Right renal pelvis (tissue), 4 donors: ENCODE results near the gene BPIFB1. TPM values are rescaled to one million over a fixed set of nuclear protein-coding genes. Genes with fewer than 3 reads are reported as not detected.

Source experiments
- DNase-seq, 4 donors: peaks; one replicate each; pipeline ENCODE4 v3.0.0-alpha.2; 2013; ENCODE audit warnings: low read depth in 4 of 4, low spot score in 3 of 4, missing footprints in 1 of 4
- polyA plus RNA-seq, 4 donors: library from polyadenylated mRNA; unstranded; fragments of 120-200 nt; gene quantifications; one replicate each; pipeline ENCODE4 v1.2.1, GENCODE V29; 2013; ENCODE audit not compliant: insufficient read length in 4 of 4

BPIFB1 gene
- polyA plus RNA-seq, 4 donors: 0.05 TPM; not detected in 3

DNA sequence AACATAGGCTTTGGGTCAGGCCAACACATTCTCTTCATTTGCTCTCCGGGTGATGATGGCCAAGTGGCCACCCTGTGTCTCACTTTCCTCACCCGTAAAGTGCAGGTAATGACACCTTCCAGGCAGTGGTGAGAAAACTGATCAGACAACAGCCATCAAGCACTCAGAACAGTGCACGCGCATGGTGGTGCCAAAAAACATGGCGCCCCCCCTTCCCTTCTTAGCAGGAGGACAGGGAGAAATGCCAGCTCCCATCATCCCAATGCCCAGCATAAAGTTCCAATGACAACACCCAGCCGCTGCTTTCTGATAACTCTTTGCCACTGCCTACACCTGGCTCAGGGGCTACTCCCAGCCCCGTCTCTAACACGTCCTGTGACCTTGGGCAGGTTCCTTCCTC lies 8.4 kb downstream of the BPIFB1 start:
- no peak for DNase-seq

DNA sequence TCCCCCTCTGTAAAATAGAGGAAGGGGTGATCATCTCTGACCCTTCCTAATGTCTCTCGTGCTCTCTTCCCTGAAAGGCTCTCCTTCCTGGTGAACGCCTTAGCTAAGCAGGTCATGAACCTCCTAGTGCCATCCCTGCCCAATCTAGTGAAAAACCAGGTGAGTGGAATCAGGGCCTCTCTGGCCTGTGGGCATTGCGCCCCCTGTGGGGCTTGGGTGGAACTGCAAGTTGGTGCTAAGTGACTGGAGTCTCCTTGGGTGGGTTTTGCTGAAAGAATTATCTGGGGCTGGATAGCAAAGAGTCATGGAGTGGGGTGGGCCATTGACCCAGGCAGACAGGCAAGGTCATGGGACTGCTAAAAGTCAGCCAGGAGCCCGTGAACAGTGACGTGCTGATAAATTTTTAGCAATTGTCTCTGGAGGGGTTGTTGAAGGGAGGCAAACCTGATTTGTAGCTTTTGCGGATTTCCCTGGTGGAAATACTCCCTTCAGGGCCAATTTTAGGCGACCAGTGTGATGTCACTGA lies 8.9 kb downstream of the BPIFB1 start:
- DNase-seq: no peak

- no peak for DNase-seq
Measured at GRCh38 chr20:33296206-33296605, 13.2 kb downstream of the BPIFB1 start.

DNA sequence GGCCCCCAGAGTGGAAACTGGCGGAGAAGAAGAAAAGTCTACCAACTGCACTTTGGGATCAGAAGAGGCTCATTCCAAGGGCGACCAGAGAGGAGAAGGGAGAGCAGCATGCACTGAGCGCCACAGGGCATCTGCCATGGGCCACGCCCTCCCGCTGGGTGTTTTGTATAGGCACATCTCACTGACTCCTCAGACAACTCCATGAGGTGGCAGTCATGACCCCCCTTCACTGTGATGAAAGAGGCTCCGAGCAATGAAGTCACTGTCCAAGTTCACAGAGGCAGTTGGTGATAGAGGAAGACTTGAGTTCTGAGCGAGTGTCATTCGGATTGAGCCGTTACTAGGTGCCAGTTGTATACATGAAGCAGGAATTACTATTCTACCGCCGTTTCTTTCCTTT lies 15.4 kb downstream of the BPIFB1 start:
- DNase-seq: no peak

GRCh38 chr20:33299111-33299603 lies 16.1 kb downstream of the BPIFB1 start:
- peak in 2 of 4 donors; percentile 38 to 41 for DNase-seq

GRCh38 chr20:33301192-33301930 lies 18.3 kb downstream of the BPIFB1 start:
- DNase-seq: no peak

- no peak for DNase-seq
Measured at GRCh38 chr20:33303595-33303994, 20.6 kb downstream of the BPIFB1 start.

DNA sequence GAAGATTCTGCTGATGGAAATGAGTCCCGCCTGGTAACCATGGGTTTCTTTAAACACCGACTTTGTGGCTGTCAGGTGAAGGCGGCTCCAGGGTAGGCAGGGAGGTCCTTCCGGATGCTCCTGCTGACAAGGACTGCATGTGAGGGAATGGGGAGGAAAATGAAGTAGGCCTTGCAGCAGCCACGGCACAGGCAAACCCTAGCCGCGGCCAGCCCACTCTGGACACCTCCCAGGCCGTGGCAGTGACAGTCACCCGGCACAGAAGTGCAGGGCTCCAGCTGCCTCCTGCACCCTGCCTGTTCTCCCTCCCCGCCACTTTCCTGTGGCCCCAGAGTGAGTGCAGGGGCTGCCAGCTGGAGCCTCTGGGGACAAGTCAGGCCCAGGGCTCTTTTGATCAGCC lies 21.0 kb downstream of the BPIFB1 start:
- no peak for DNase-seq

- DNase-seq: no peak
Measured at GRCh38 chr20:33305589-33306057, 22.6 kb downstream of the BPIFB1 start.

- DNase-seq: no peak
Measured at GRCh38 chr20:33306228-33306627, 23.2 kb downstream of the BPIFB1 start.

DNA sequence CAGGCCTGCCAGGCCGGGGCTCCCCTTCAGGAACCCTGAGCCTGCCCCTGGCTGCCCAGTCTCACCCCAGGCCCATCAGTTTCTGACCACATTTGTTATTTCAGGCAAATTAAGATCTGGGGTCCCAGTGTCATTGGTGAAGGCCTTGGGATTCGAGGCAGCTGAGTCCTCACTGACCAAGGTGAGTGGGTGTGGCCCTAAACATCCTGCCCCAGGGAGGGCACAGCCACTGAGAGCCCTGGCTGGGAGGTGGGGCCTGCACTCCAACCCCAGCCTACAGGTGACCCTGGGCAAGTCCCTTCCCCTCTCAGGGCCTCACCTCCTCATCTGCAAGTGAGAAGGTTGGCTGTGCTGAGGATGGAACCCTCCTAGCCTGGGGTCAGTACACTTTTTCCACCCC lies 23.8 kb downstream of the BPIFB1 start:
- DNase-seq: no peak

- DNase-seq: no peak
Measured at GRCh38 chr20:33308668-33309067, 25.7 kb downstream of the BPIFB1 start.

- no peak for DNase-seq
Measured at GRCh38 chr20:33309631-33310030, 26.6 kb downstream of the BPIFB1 start.

GRCh38 chr20:33310327-33310899 lies 27.4 kb downstream of the BPIFB1 start:
- DNase-seq: no peak

GRCh38 chr20:33311011-33311410 lies 28.0 kb downstream of the BPIFB1 start:
- DNase-seq: no peak

DNA sequence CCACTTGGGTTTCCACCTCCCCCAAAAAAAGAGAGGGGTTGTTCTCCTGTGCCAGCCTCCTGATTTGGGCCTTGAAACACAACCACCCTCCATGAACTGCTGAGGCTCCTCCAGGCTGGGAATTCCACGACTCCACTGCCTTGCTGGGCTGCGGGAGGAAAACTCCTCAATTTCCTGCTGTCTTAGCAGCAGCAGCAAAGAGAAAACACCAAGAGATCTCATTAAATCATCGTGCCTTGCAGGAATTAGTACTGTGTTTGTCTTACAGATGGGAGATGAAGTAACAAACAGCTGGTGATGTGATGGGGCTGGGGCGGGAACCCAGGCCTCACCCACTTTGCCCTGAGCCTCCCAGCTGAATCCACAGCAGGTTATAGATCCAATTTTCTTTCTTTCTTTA lies 29.0 kb downstream of the BPIFB1 start:
- no peak for DNase-seq

DNA sequence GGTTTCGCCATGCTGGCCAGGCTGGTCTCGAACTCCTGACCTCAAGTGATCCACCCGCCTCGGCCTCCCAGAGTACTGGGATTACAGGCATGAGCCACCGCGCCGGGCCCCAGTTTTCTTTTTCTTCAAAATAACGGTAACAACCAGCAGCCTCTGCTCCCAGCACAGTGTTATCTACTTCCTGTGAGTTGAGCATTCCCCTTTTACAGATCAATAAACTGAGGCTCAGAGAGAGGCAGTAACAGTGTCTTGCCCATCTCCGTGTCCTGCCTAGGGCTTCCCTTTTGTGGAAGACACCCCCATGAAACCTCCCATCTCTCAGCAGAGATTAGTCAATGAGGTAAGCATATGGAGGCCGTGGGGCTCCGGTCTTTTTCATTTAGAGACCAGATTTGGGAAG lies 29.6 kb downstream of the BPIFB1 start:
- DNase-seq: no peak

- no peak for DNase-seq
Measured at GRCh38 chr20:33313686-33314314, 30.8 kb downstream of the BPIFB1 start.

DNA sequence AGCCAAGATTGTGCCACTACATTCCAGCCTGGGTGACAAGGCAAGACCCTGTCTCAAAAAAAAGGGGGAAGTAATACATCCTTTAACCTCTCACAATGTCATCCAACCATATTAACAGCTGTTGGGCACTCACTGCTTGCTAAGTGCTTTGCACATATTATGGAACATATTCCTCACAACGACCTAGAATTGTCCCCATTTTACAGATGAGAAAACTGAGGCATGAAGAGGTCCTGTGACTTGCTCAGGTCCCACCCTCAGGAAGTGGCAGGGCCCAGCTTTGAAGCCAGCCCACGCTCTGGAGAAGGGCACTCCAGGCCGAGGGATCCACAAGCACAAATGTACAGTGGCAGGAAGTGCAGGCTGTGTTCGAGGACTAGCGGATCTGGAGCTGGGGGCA lies 33.3 kb downstream of the BPIFB1 start:
- DNase-seq: no peak

GRCh38 chr20:33316958-33317357 lies 33.9 kb downstream of the BPIFB1 start:
- no peak for DNase-seq

DNA sequence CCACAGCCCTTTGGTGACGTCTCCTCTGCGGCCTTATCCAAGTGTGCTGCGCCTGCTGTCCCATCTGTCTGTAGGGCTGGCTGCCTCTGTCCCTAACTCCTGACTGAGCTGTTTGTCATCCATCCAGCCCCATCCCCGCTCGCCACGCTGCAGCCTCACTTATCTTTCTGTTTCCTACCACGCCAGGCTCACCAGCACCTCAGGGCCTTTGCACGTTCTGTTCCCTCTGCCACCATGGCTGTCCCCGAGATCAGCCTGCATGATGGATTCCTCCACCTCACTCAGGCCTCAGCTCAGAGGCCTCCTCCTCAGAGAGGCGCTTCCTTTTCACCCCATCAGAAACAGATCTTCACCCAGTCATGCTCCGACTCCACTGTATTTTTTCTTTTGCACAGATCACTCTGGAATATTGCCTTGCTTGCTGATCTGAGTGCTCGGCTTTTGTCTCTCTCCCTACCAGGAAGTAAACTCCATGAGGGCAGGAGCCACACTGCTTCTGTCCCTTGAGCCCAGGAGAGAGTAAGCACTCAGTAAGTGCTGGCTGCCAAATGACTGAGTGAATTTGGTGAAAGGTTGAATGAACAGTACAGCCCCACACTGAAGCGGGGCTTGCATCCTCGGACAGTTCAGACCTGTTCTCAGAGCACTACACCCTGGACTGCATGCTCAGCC lies 34.5 kb downstream of the BPIFB1 start:
- DNase-seq: no peak
